HG03066 (cell line): ENCODE results near the gene CD7.

Experiments used
- ATAC-seq: cut with Tn5 transposase; IDR thresholded peaks from one replicate; pipeline ENCODE4 v1.9.1; 2021; ENCODE audit warnings: low read depth; ENCODE audit not compliant: unreplicated experiment

Gene CD7

GRCh38 chr17:82282239-82283207 is 34.9 kb downstream of the CD7 start:
- no peak for ATAC-seq

GRCh38 chr17:82281502-82282238 is 35.7 kb downstream of the CD7 start:
- ATAC-seq: no peak

GRCh38 chr17:82281076-82281475 is 36.3 kb downstream of the CD7 start:
- ATAC-seq: no peak

- ATAC-seq: no peak
Observed at GRCh38 chr17:82280537-82280936, 36.9 kb downstream of the CD7 start.

GRCh38 chr17:82278786-82279391 is 38.5 kb downstream of the CD7 start:
- ATAC-seq: no peak

GRCh38 chr17:82278308-82278707 is 39.1 kb downstream of the CD7 start:
- no peak for ATAC-seq

- no peak for ATAC-seq
Observed at GRCh38 chr17:82277851-82278250, 39.6 kb downstream of the CD7 start.

- ATAC-seq: no peak
Observed at GRCh38 chr17:82276938-82277337, 40.5 kb downstream of the CD7 start.

GRCh38 chr17:82275326-82275725 is 42.1 kb downstream of the CD7 start:
- no peak for ATAC-seq

- no peak for ATAC-seq
Observed at GRCh38 chr17:82274134-82275020, 43.0 kb downstream of the CD7 start.

GRCh38 chr17:82273327-82274133 is 43.9 kb downstream of the CD7 start, which contains the start of gene CSNK1D:
Gene CSNK1D, minus strand, starts transcription at chr17:82273700. Its CDS starts 319 bp downstream, at chr17:82273381.
- ATAC-seq: peak; percentile 76

- no peak for ATAC-seq
Observed at GRCh38 chr17:82272495-82273326, 44.7 kb downstream of the CD7 start.

GRCh38 chr17:82271401-82271800 is 46.0 kb downstream of the CD7 start:
- ATAC-seq: no peak

- no peak for ATAC-seq
Observed at GRCh38 chr17:82270651-82271050, 46.8 kb downstream of the CD7 start.

- no peak for ATAC-seq
Observed at GRCh38 chr17:82269882-82270500, 47.4 kb downstream of the CD7 start.

GRCh38 chr17:82269138-82269881 is 48.1 kb downstream of the CD7 start:
- no peak for ATAC-seq
